Natural killer cell (primary cell): ENCODE data around the gene RAD51B. TPM values are rescaled to one million over a fixed set of nuclear protein-coding genes. Genes with fewer than 3 reads are reported as not detected.

Experiments used
- ATAC-seq, 3 donors: fragments of 150-1000 bp in 2 of 3; fragments of 200-7000 bp in 1 of 3; cut with Tn5 transposase; 1 replicate in 1 of 3; 2 replicates in 2 of 3; pipeline ENCODE4 v1.10.0; 2021; ENCODE audit warnings: mild to moderate bottlenecking in 2 of 3, moderate library complexity in 2 of 3
- DNase-seq, 2 donors: peaks; one replicate each; pipeline versions ENCODE4 v3.0.0 to v3.0.0-alpha.2; 2013 to 2021; ENCODE audit warnings: mixed read lengths in 1 of 2
- H3K27ac ChIP-seq: one replicate; pipeline ENCODE4 v1.5.1; 2013; ENCODE audit warnings: mild to moderate bottlenecking, low read length
- H3K27me3 ChIP-seq: one replicate; pipeline ENCODE4 v1.6.1; 2013; ENCODE audit warnings: low read length; ENCODE audit not compliant: control insufficient read depth, insufficient read depth
- H3K36me3 ChIP-seq: one replicate; pipeline ENCODE4 v1.6.1; 2013; ENCODE audit warnings: low read length; ENCODE audit not compliant: control insufficient read depth, insufficient read depth
- H3K4me1 ChIP-seq: one replicate; pipeline ENCODE4 v1.6.1; 2013; ENCODE audit warnings: low read length; ENCODE audit not compliant: control insufficient read depth, insufficient read depth
- H3K4me3 ChIP-seq: one replicate; pipeline ENCODE4 v1.5.1; 2013; ENCODE audit warnings: low read length
- H3K9me3 ChIP-seq: one replicate; pipeline ENCODE4 v1.6.1; 2013; ENCODE audit warnings: low read length; ENCODE audit not compliant: control insufficient read depth, insufficient read depth
- H3K27ac Mint-ChIP-seq, 2 donors: one replicate each; pipeline ENCODE4 v1.8.0; 2022; ENCODE audit warnings: mild to moderate bottlenecking in 2 of 2, mixed read lengths in 2 of 2, moderate library complexity in 1 of 2
- H3K27me3 Mint-ChIP-seq, 2 donors: one replicate each; pipeline ENCODE4 v1.8.0; 2022; ENCODE audit warnings: low read depth in 2 of 2, mixed read lengths in 2 of 2
- H3K36me3 Mint-ChIP-seq: one replicate; pipeline ENCODE4 v1.8.0; 2022; ENCODE audit warnings: mixed read lengths
- H3K4me1 Mint-ChIP-seq, 2 donors: one replicate each; pipeline ENCODE4 v1.8.0; 2022; ENCODE audit warnings: mixed read lengths in 2 of 2
- H3K4me3 Mint-ChIP-seq: one replicate; pipeline ENCODE4 v1.8.0; 2022; ENCODE audit warnings: mild to moderate bottlenecking, moderate library complexity, mixed read lengths
- H3K9me3 Mint-ChIP-seq, 2 donors: one replicate each; pipeline ENCODE4 v1.8.0; 2022; ENCODE audit warnings: mixed read lengths in 2 of 2
- CTCF ChIP-seq: fragments of 200-600 bp; IDR thresholded peaks from one replicate; pipeline ENCODE4 v1.8.0; 2022; ENCODE audit warnings: antibody characterized with exemption
- WGBS: methylation state at CpG from one replicate; pipeline ENCODE4 v1.1.7; 2013; ENCODE audit warnings: missing lambda C conversion rate; ENCODE audit not compliant: insufficient coverage; 5-methylcytosine and 5-hydroxymethylcytosine counted together
- intact Hi-C: fragments of 100-400 bp; cut with micrococcal nuclease; formaldehyde crosslinking; loops from one replicate; pipeline ENCODE4 v1.14.2; 2022
- total RNA-seq, 4 donors: library from RNA; stranded (reverse); fragments of 120-200 nt in 1 of 4; gene quantifications; one replicate each; pipeline versions ENCODE4 v1.2.3 to v1.2.4, GENCODE V29; 2013 to 2022

The RAD51B gene
- total RNA-seq, 3 donors from 2014 or later (not counting 1 experiment from before 2014, with no cell fraction given): 28.1 to 37.6 (median 28.6) TPM

- Mint-ChIP-seq H3K27me3 (no peaks in the 10 kb centered on the region), H3K9me3 (peaks cover 0 to 5% of the 10 kb centered on the region in 2 donors), H3K4me1 (peaks cover 9 to 12% of the 10 kb centered on the region in 2 donors), H3K4me3 (no peak overlapping the region), H3K36me3 (peaks cover 11% of the 10 kb centered on the region), H3K27ac (no peak overlapping the region)
- ATAC-seq: no peak
- Histone ChIP-seq H3K9me3 (peaks cover 4% of the 10 kb centered on the region), H3K27me3 (no peaks in the 10 kb centered on the region), H3K36me3 (no peaks in the 10 kb centered on the region), H3K4me1 (no peaks in the 10 kb centered on the region), H3K27ac (no peak overlapping the region), H3K4me3 (no peak overlapping the region)
- intact Hi-C loops: no loop called here
- no peak for DNase-seq
- TF ChIP-seq CTCF: no peak
Observed at GRCh38 chr14:68147303-68147702, 327.7 kb downstream of the RAD51B start.

GRCh38 chr14:68148276-68148675, 328.7 kb downstream of the RAD51B start:
- DNase-seq (no peak), ATAC-seq (no peak)
- peaks cover 11% of the 10 kb centered on the region for H3K36me3 Mint-ChIP-seq
- Histone ChIP-seq H3K4me3 (no peak overlapping the region), H3K36me3 (no peaks in the 10 kb centered on the region), H3K4me1 (no peaks in the 10 kb centered on the region), H3K9me3 (peaks cover 4% of the 10 kb centered on the region), H3K27me3 (no peaks in the 10 kb centered on the region), H3K27ac (no peak overlapping the region)
- peaks cover 0 to 7% of the 10 kb centered on the region in 2 donors for H3K9me3 Mint-ChIP-seq
- no peak for TF ChIP-seq CTCF
- no peak overlapping the region for H3K27ac Mint-ChIP-seq
- H3K27me3 Mint-ChIP-seq: no peaks in the 10 kb centered on the region
- no peak overlapping the region for H3K4me3 Mint-ChIP-seq
- intact Hi-C loops: no loop called here
- WGBS: 97% methylated on average over 3 of the region's 3 CpGs
- H3K4me1 Mint-ChIP-seq: peaks cover 9 to 12% of the 10 kb centered on the region in 2 donors

- Mint-ChIP-seq H3K9me3 (peaks cover 0 to 7% of the 10 kb centered on the region in 2 donors), H3K4me1 (peaks cover 8 to 11% of the 10 kb centered on the region in 2 donors), H3K27me3 (no peaks in the 10 kb centered on the region), H3K27ac (no peak overlapping the region), H3K36me3 (peaks cover 11% of the 10 kb centered on the region), H3K4me3 (no peak overlapping the region)
- no peaks in the 10 kb centered on the region for H3K27me3 ChIP-seq
- no peak overlapping the region for H3K4me3 ChIP-seq
- DNase-seq (no peak), ATAC-seq (no peak)
- no peaks in the 10 kb centered on the region for H3K36me3 ChIP-seq
- intact Hi-C loops: no loop called here
- TF ChIP-seq CTCF: no peak
- no peaks in the 10 kb centered on the region for H3K4me1 ChIP-seq
- no peak overlapping the region for H3K27ac ChIP-seq
- H3K9me3 ChIP-seq: peaks cover 4% of the 10 kb centered on the region
Observed at GRCh38 chr14:68148763-68149162, 329.2 kb downstream of the RAD51B start.

GRCh38 chr14:68153275-68153674, 333.7 kb downstream of the RAD51B start:
- no CpG with 5 or more reads among the region's 1 CpG for WGBS
- Mint-ChIP-seq H3K27ac (no peak overlapping the region), H3K27me3 (no peaks in the 10 kb centered on the region), H3K36me3 (peaks cover 6% of the 10 kb centered on the region), H3K4me3 (no peak overlapping the region), H3K4me1 (peaks cover 5 to 12% of the 10 kb centered on the region in 2 donors), H3K9me3 (peaks cover 0 to 4% of the 10 kb centered on the region in 2 donors)
- no peak for DNase-seq
- no peak for ATAC-seq
- Histone ChIP-seq H3K36me3 (no peaks in the 10 kb centered on the region), H3K27me3 (no peaks in the 10 kb centered on the region), H3K27ac (no peak overlapping the region), H3K4me1 (no peaks in the 10 kb centered on the region), H3K9me3 (peaks cover 3% of the 10 kb centered on the region), H3K4me3 (no peak overlapping the region)
- TF ChIP-seq CTCF: no peak
- intact Hi-C loops: no loop called here
